GM12864 (cell line): ENCODE data around the gene LCE3E.
"Not testable (repeated sequence)": the region's sequence is repeated elsewhere in the genome, so short reads cannot be mapped to it uniquely, and the experiment has no call there.

Experiments used
- DNase-seq: peaks from one replicate; pipeline ENCODE4 v3.0.0-alpha.2; 2011; ENCODE audit warnings: low read depth
- H3K4me3 ChIP-seq: 2 replicates; pipeline ENCODE4 v1.5.1; 2011; ENCODE audit warnings: mild to moderate bottlenecking, low read depth, low read length, control low read depth
- TF ChIP-seq, protein P1 (sequence below): IDR thresholded peaks from 2 replicates; pipeline ENCODE4 v1.5.1; 2011; ENCODE audit warnings: low read depth, mild to moderate bottlenecking, moderate library complexity, low read length, control low read depth, inconsistent platforms; ENCODE audit errors: missing control alignments

Gene LCE3E

GRCh38 chr1:152577168-152577567 lies 10.6 kb upstream of the LCE3E start:
- no peak overlapping the region for H3K4me3 ChIP-seq
- TF ChIP-seq, protein P1, sequence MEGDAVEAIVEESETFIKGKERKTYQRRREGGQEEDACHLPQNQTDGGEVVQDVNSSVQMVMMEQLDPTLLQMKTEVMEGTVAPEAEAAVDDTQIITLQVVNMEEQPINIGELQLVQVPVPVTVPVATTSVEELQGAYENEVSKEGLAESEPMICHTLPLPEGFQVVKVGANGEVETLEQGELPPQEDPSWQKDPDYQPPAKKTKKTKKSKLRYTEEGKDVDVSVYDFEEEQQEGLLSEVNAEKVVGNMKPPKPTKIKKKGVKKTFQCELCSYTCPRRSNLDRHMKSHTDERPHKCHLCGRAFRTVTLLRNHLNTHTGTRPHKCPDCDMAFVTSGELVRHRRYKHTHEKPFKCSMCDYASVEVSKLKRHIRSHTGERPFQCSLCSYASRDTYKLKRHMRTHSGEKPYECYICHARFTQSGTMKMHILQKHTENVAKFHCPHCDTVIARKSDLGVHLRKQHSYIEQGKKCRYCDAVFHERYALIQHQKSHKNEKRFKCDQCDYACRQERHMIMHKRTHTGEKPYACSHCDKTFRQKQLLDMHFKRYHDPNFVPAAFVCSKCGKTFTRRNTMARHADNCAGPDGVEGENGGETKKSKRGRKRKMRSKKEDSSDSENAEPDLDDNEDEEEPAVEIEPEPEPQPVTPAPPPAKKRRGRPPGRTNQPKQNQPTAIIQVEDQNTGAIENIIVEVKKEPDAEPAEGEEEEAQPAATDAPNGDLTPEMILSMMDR, result no peak
- DNase-seq, result peak; percentile 24

GRCh38 chr1:152565535-152566215 lies 905 bp downstream of the LCE3E start:
- no peak for DNase-seq
- TF ChIP-seq, protein P1, result no peak

GRCh38 chr1:152565115-152565514 lies 1.5 kb downstream of the LCE3E start:
- no peak overlapping the region for H3K4me3 ChIP-seq
- no peak for DNase-seq
- TF ChIP-seq, protein P1, result no peak

More at GRCh38 chr1:152565535-152566215, 905 bp downstream of the LCE3E start:
- H3K4me3 ChIP-seq, result no peak overlapping the region

GRCh38 chr1:152548358-152548757 lies 18.2 kb downstream of the LCE3E start:
- DNase-seq, H3K4me3 ChIP-seq: not testable (repeated sequence)

DNA sequence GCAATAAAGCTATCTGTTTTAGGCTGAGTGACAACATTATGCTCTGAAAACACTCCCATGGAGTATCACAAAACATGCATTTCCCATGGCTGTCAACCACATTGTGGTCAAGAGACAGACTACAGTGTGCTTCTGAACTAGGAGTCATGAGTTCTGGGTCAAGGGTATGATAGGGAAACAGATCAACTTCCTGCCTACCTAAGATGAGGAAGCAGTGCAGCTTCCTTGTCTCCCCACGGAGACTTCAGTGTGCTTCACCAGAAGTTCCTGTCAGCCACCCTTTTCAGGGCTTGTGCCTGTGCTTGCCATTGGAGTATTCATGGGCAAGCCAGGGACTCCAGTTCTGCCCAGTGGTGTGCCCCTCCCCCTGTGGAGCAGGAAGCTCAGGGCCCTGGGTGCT lies 19.9 kb downstream of the LCE3E start:
- no peak overlapping the region for H3K4me3 ChIP-seq
- DNase-seq, result no peak
- TF ChIP-seq, protein P1, result no peak

GRCh38 chr1:152543820-152544219 lies 22.8 kb downstream of the LCE3E start:
- H3K4me3 ChIP-seq, result no peak overlapping the region
- TF ChIP-seq, protein P1, result peak; percentile 71
- DNase-seq, result no peak

- H3K4me3 ChIP-seq, result no peak overlapping the region
- TF ChIP-seq, protein P1, result no peak
- no peak for DNase-seq
These were observed 26.7 kb downstream of the LCE3E start for GRCh38 chr1:152539901-152540300.
